Measurements from ENCODE around the gene DNAH10. TPM values are rescaled to one million over a fixed set of nuclear protein-coding genes. Genes with fewer than 3 reads are reported as not detected.

The DNAH10 gene
- total and polyA plus RNA-seq, 10 of the 15 experiments (the other 5 are each of a cell fraction or from before 2014, with no cell fraction given): 0.01 to 0.32 (median 0.06) TPM

DNA sequence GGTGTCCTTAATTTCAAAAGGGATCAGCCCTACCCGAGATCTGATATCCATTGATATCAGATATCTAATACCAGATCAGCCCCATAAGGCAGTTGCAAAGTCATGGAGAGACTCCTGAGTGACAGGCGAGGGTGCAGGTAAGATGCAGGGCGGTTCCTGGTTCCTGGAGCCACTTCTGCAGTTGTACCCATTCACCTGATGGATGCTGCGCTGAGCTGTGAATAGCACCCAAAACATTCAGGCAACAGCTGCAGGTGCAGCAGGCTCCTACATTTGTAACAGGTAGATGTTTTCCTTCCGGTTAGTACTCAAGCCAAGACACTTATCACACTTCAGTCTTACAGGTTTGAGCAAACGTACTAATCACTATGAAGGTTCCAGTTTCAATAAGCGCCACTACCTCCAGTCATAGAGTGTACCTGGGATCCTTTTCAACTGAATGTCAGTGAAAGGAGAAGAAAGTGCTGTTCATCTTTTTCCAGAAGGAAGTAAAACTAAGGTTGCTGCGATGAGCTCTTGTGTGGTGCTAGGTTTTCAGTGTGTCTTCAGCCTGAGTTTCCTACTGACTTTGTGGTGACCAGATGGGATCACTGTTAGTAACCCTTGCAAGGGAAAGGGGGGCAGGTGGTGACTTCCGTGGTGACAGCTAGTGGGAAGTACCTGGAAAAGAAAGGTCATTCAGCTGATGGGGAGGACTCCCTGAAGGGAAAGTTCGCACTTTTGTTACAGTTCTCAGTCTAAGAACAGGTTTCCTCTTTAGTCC, 48.1 kb upstream of the DNAH10 start (continued):
- TF ChIP-seq, protein P1, sequence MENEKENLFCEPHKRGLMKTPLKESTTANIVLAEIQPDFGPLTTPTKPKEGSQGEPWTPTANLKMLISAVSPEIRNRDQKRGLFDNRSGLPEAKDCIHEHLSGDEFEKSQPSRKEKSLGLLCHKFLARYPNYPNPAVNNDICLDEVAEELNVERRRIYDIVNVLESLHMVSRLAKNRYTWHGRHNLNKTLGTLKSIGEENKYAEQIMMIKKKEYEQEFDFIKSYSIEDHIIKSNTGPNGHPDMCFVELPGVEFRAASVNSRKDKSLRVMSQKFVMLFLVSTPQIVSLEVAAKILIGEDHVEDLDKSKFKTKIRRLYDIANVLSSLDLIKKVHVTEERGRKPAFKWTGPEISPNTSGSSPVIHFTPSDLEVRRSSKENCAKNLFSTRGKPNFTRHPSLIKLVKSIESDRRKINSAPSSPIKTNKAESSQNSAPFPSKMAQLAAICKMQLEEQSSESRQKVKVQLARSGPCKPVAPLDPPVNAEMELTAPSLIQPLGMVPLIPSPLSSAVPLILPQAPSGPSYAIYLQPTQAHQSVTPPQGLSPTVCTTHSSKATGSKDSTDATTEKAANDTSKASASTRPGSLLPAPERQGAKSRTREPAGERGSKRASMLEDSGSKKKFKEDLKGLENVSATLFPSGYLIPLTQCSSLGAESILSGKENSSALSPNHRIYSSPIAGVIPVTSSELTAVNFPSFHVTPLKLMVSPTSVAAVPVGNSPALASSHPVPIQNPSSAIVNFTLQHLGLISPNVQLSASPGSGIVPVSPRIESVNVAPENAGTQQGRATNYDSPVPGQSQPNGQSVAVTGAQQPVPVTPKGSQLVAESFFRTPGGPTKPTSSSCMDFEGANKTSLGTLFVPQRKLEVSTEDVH (IDR thresholded peaks at IDR 0.05; ENCODE audit: low read depth, partially characterized antibody): no peak
- TF ChIP-seq, protein P2, sequence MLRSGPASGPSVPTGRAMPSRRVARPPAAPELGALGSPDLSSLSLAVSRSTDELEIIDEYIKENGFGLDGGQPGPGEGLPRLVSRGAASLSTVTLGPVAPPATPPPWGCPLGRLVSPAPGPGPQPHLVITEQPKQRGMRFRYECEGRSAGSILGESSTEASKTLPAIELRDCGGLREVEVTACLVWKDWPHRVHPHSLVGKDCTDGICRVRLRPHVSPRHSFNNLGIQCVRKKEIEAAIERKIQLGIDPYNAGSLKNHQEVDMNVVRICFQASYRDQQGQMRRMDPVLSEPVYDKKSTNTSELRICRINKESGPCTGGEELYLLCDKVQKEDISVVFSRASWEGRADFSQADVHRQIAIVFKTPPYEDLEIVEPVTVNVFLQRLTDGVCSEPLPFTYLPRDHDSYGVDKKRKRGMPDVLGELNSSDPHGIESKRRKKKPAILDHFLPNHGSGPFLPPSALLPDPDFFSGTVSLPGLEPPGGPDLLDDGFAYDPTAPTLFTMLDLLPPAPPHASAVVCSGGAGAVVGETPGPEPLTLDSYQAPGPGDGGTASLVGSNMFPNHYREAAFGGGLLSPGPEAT (IDR thresholded peaks at IDR 0.05; ENCODE audit: low read depth): peak; percentile 45; the same call in 1 of the 2 replicates
- peak; percentile 83 for TF ChIP-seq IKZF1 (conservative IDR thresholded peaks at IDR 0.05)
- TF ChIP-seq RUNX3 (IDR thresholded peaks at IDR 0.05; ENCODE audit: low read length): peak; percentile 79
- TF ChIP-seq, protein P3, sequence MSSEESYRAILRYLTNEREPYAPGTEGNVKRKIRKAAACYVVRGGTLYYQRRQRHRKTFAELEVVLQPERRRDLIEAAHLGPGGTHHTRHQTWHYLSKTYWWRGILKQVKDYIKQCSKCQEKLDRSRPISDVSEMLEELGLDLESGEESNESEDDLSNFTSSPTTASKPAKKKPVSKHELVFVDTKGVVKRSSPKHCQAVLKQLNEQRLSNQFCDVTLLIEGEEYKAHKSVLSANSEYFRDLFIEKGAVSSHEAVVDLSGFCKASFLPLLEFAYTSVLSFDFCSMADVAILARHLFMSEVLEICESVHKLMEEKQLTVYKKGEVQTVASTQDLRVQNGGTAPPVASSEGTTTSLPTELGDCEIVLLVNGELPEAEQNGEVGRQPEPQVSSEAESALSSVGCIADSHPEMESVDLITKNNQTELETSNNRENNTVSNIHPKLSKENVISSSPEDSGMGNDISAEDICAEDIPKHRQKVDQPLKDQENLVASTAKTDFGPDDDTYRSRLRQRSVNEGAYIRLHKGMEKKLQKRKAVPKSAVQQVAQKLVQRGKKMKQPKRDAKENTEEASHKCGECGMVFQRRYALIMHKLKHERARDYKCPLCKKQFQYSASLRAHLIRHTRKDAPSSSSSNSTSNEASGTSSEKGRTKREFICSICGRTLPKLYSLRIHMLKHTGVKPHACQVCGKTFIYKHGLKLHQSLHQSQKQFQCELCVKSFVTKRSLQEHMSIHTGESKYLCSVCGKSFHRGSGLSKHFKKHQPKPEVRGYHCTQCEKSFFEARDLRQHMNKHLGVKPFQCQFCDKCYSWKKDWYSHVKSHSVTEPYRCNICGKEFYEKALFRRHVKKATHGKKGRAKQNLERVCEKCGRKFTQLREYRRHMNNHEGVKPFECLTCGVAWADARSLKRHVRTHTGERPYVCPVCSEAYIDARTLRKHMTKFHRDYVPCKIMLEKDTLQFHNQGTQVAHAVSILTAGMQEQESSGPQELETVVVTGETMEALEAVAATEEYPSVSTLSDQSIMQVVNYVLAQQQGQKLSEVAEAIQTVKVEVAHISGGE (CRISPR knock-in tag; IDR thresholded peaks at IDR 0.05): no peak
- no peak for TF ChIP-seq PML (IDR thresholded peaks at IDR 0.05; ENCODE audit: low read length)
- no peak for TF ChIP-seq ZNF217 (IDR thresholded peaks at IDR 0.05)
